CD4-positive, CD25-positive, alpha-beta regulatory T cell (primary cell): ENCODE data around the gene ERN2. TPM values are rescaled to one million over a fixed set of nuclear protein-coding genes. Genes with fewer than 3 reads are reported as not detected.
A peak's percentile ranks its signal among the peaks of the same experiment; 100 is the strongest.

Experiments
- ATAC-seq, 2 donors: fragments of 150-1000 bp; cut with Tn5 transposase; one replicate each; pipeline ENCODE4 v1.10.0; 2021; ENCODE audit warnings: low read depth in 2 of 2, moderate number of reproducible peaks in 2 of 2, moderate library complexity in 1 of 2
- DNase-seq, 3 donors: peaks; one replicate each; pipeline versions ENCODE4 v3.0.0 to v3.0.0-alpha.2; 2012 to 2022; ENCODE audit warnings: mixed read lengths in 1 of 3
- H3K27ac ChIP-seq: one replicate; pipeline ENCODE4 v1.7.0; 2013; ENCODE audit warnings: mild to moderate bottlenecking, low read length; ENCODE audit not compliant: insufficient read depth, poor library complexity, severe bottlenecking
- H3K27me3 ChIP-seq: one replicate; pipeline ENCODE4 v1.7.0; 2013; ENCODE audit warnings: low read length; ENCODE audit not compliant: control insufficient read depth, insufficient read depth
- H3K36me3 ChIP-seq: one replicate; pipeline ENCODE4 v1.7.0; 2013; ENCODE audit warnings: mild to moderate bottlenecking, low read length, moderate library complexity; ENCODE audit not compliant: control insufficient read depth, insufficient read depth
- H3K4me1 ChIP-seq: 2 replicates; pipeline ENCODE4 v1.7.0; 2013; ENCODE audit warnings: mild to moderate bottlenecking, low read length; ENCODE audit not compliant: insufficient read depth, control insufficient read depth, poor library complexity, severe bottlenecking
- H3K4me3 ChIP-seq: one replicate; pipeline ENCODE4 v1.7.0; 2013; ENCODE audit warnings: low read depth, mild to moderate bottlenecking, low read length, moderate library complexity
- H3K9me3 ChIP-seq, 2 experiments: 1 replicate in 1 of 2; 2 replicates in 1 of 2; pipeline ENCODE4 v1.7.0; 2013; ENCODE audit warnings: low read length in 2 of 2, mild to moderate bottlenecking in 1 of 2, moderate library complexity in 1 of 2; ENCODE audit not compliant: control insufficient read depth in 2 of 2
- H3K27ac Mint-ChIP-seq, 3 donors: one replicate each; pipeline ENCODE4 v1.8.0; 2020 to 2022; ENCODE audit warnings: mild to moderate bottlenecking in 3 of 3, mixed read lengths in 3 of 3, moderate library complexity in 2 of 3
- H3K27me3 Mint-ChIP-seq: one replicate; pipeline ENCODE4 v1.8.0; 2022; ENCODE audit warnings: mild to moderate bottlenecking, mixed read lengths
- H3K36me3 Mint-ChIP-seq: one replicate; pipeline ENCODE4 v1.8.0; 2020; ENCODE audit warnings: mixed read lengths
- H3K4me1 Mint-ChIP-seq, 4 donors: one replicate each; pipeline ENCODE4 v1.8.0; 2020 to 2022; ENCODE audit warnings: mixed read lengths in 4 of 4, mild to moderate bottlenecking in 1 of 4
- H3K4me3 Mint-ChIP-seq, 4 donors: one replicate each; pipeline ENCODE4 v1.8.0; 2020 to 2022; ENCODE audit warnings: mild to moderate bottlenecking in 4 of 4, mixed read lengths in 4 of 4, moderate library complexity in 3 of 4
- H3K9me3 Mint-ChIP-seq, 7 donors: one replicate each; pipeline ENCODE4 v1.8.0; 2020 to 2022; ENCODE audit warnings: mixed read lengths in 7 of 7, mild to moderate bottlenecking in 3 of 7, moderate library complexity in 2 of 7
- polyA plus RNA-seq, 4 donors: library from polyadenylated mRNA; unstranded; fragments of 300-500 nt; fragmentation: Illumina TruSeq; gene quantifications; one replicate each; pipeline ENCODE4 v1.2.3, GENCODE V29; 2021
- total RNA-seq: library from RNA; stranded (reverse); gene quantifications from one replicate; pipeline ENCODE4 v1.2.3, GENCODE V29; 2022

ERN2 gene
- total and polyA plus RNA-seq, 5 donors from 2014 or later, result not detected

GRCh38 chr16:23640931-23641765 lies 71.9 kb downstream of the ERN2 start, which contains the start of the genes DCTN5 and PALB2:
Gene DCTN5 (plus strand): TSS chr16:23641466. CDS start chr16:23641543, 77 bp downstream.
Gene PALB2 (minus strand): TSS chr16:23641310. CDS start chr16:23641157, 153 bp downstream.
- Histone ChIP-seq H3K4me1 (peaks cover 18% of the 10 kb centered on the region), H3K36me3 (peaks cover 19% of the 10 kb centered on the region), H3K27ac (peak within 1 kb of the TSS; percentile 83), H3K4me3 (peak within 1 kb of the TSS; percentile 95), H3K9me3 (no peaks in the 10 kb centered on the region), H3K27me3 (no peaks in the 10 kb centered on the region)
- peaks cover 20 to 49% (median 34%) of the 10 kb centered on the region in 4 donors for H3K4me1 Mint-ChIP-seq
- peaks cover 22% of the 10 kb centered on the region for H3K36me3 Mint-ChIP-seq
- H3K27me3 Mint-ChIP-seq, result peaks cover 4% of the 10 kb centered on the region
- peak within 1 kb of the TSS; percentile 95 to 98 (median 98) for H3K27ac Mint-ChIP-seq
- peaks cover 0 to 4% (median 0%) of the 10 kb centered on the region in 7 donors for H3K9me3 Mint-ChIP-seq
- ATAC-seq, result peak; percentile 95
- H3K4me3 Mint-ChIP-seq, result peak within 1 kb of the TSS; percentile 98 to 99 (median 98)
- peak; percentile 80 to 94 (median 82) for DNase-seq

- Mint-ChIP-seq H3K9me3 (peaks cover 0 to 4% (median 0%) of the 10 kb centered on the region in 7 donors), H3K27ac (peak overlapping the region; percentile 95 to 98 (median 95)), H3K4me3 (peak overlapping the region; percentile 98 to 99 (median 98)), H3K4me1 (peaks cover 19 to 43% (median 28%) of the 10 kb centered on the region in 4 donors), H3K27me3 (peaks cover 4% of the 10 kb centered on the region), H3K36me3 (peaks cover 22% of the 10 kb centered on the region)
- Histone ChIP-seq H3K27me3 (no peaks in the 10 kb centered on the region), H3K4me3 (peak overlapping the region; percentile 95), H3K27ac (peak overlapping the region; percentile 83), H3K9me3 (no peaks in the 10 kb centered on the region), H3K36me3 (peaks cover 19% of the 10 kb centered on the region), H3K4me1 (peaks cover 18% of the 10 kb centered on the region)
- DNase-seq (peak in 1 of 3 donors; percentile 33), ATAC-seq (no peak)
Measured at GRCh38 chr16:23640615-23640930, 72.4 kb downstream of the ERN2 start.

Other genes with a start within 250 kb of the ERN2 start
- gene GGA2, start 202.7 kb downstream of the ERN2 start, total RNA-seq, result 109 TPM
- gene GGA2, start 202.7 kb downstream of the ERN2 start, polyA plus RNA-seq, result 10 to 100 TPM; 46.5 to 52.8 (median 49.4) TPM
- gene EARS2, start 155.9 kb downstream of the ERN2 start, total RNA-seq, result 10.2 TPM
- 10 to 100 TPM in 3 of 4 donors, 1 to 10 TPM in 1; 9.5 to 13.5 (median 12.0) TPM for gene EARS2, start 155.9 kb downstream of the ERN2 start, polyA plus RNA-seq
- 38.8 TPM for gene UBFD1, start 155.5 kb downstream of the ERN2 start, total RNA-seq
- 10 to 100 TPM; 13.0 to 17.5 (median 14.7) TPM for gene UBFD1, start 155.5 kb downstream of the ERN2 start, polyA plus RNA-seq
- 27.8 TPM for gene NDUFAB1, start 116.9 kb downstream of the ERN2 start, total RNA-seq
- gene NDUFAB1, start 116.9 kb downstream of the ERN2 start, polyA plus RNA-seq, result 100 to 1,000 TPM; 212 to 233 (median 222) TPM
- gene PALB2, start 71.9 kb downstream of the ERN2 start, total RNA-seq, result 8.1 TPM
- 1 to 10 TPM; 4.5 to 6.7 (median 5.8) TPM for gene PALB2, start 71.9 kb downstream of the ERN2 start, polyA plus RNA-seq
- 63.4 TPM for gene DCTN5, start 71.8 kb downstream of the ERN2 start, total RNA-seq
- 10 to 100 TPM; 59.7 to 91.8 (median 73.7) TPM for gene DCTN5, start 71.8 kb downstream of the ERN2 start, polyA plus RNA-seq
- 1.6 TPM for gene PLK1, start 34.3 kb downstream of the ERN2 start, total RNA-seq
- gene PLK1, start 34.3 kb downstream of the ERN2 start, polyA plus RNA-seq, result 1 to 10 TPM; 1.4 to 4.2 (median 2.8) TPM
- not detected for gene CHP2, start 41.8 kb upstream of the ERN2 start, total RNA-seq
- gene CHP2, start 41.8 kb upstream of the ERN2 start, polyA plus RNA-seq, result not detected
- gene PRKCB, start 122.8 kb upstream of the ERN2 start, total RNA-seq, result 83.1 TPM
- 10 to 100 TPM; 37.4 to 54.7 (median 47.5) TPM for gene PRKCB, start 122.8 kb upstream of the ERN2 start, polyA plus RNA-seq